ENCODE measurements around the gene TMOD2. TPM values are rescaled to one million over a fixed set of nuclear protein-coding genes. Genes with fewer than 3 reads are reported as not detected.

Gene TMOD2
- total RNA-seq, 1 experiment from 2014 or later, result 3.0 TPM

GRCh38 chr15:51714911-51715310, 36.5 kb upstream of the TMOD2 start:
- H3K4me3 Mint-ChIP-seq, result no peak overlapping the region
- Histone ChIP-seq H3K56ac (ENCODE audit: insufficient read length, low read depth, low read length) (no peak overlapping the region), H4K91ac (ENCODE audit: insufficient read length, low read depth, low read length) (no peak overlapping the region), H2BK20ac (ENCODE audit: low read depth, low read length, poor library complexity, severe bottlenecking) (no peak overlapping the region), H2AK5ac (ENCODE audit: insufficient read length, low read length) (no peak overlapping the region), H4K8ac (replicated peaks; ENCODE audit: insufficient read length, low read depth, low read length) (no peak overlapping the region), H3K9ac (ENCODE audit: extremely low read depth, insufficient read length, low read length) (no peak overlapping the region), H3K27ac (ENCODE audit: insufficient read length, low read depth, low read length) (no peak overlapping the region), H3K9me3 (ENCODE audit: control insufficient read depth, low read depth, low read length) (no peaks in the 10 kb centered on the region), H2AFZ (ENCODE audit: low read length) (no peak overlapping the region), H3K18ac (ENCODE audit: insufficient read length, low read depth, low read length) (no peak overlapping the region), H3K23me2 (ENCODE audit: insufficient read length, low read depth, low read length, poor library complexity, severe bottlenecking) (no peaks in the 10 kb centered on the region), H2BK15ac (ENCODE audit: low read depth, low read length) (no peak overlapping the region), H3K23ac (ENCODE audit: insufficient read length, low read depth, low read length) (no peak overlapping the region), H2BK12ac (ENCODE audit: insufficient read length, low read depth, low read length) (no peak overlapping the region), H3K79me2 (ENCODE audit: insufficient read depth, low read length) (no peaks in the 10 kb centered on the region), H3K4me2 (ENCODE audit: insufficient read depth, insufficient read length, low read length) (no peak overlapping the region), H2BK5ac (ENCODE audit: insufficient read length, low read length) (no peak overlapping the region), H2BK120ac (ENCODE audit: low read depth, low read length, poor library complexity, severe bottlenecking) (no peak overlapping the region), H3K4me1 (ENCODE audit: insufficient read depth, low read length) (no peaks in the 10 kb centered on the region), H3K14ac (ENCODE audit: insufficient read depth, low read length) (no peak overlapping the region), H3T11ph (ENCODE audit: low read length) (no peak overlapping the region), H3K79me1 (ENCODE audit: insufficient read depth, low read depth, low read length, poor library complexity, severe bottlenecking) (no peaks in the 10 kb centered on the region), H3K27me3 (ENCODE audit: insufficient read depth, low read length) (no peaks in the 10 kb centered on the region), H3K4ac (ENCODE audit: low read depth, low read length) (no peak overlapping the region), H4K20me1 (ENCODE audit: control insufficient read depth, insufficient read depth, insufficient read length) (no peaks in the 10 kb centered on the region), H4K5ac (ENCODE audit: insufficient read length, low read depth, low read length) (no peak overlapping the region)
- TF ChIP-seq CTCF (conservative IDR thresholded peaks at IDR 0.05), result no peak
- peak overlapping the region in 2 of 3 experiments; percentile 23 to 83; a peak in 2 of 7 replicates for H3K27ac Mint-ChIP-seq
- peaks cover 0 to 9% (median 3%) of the 10 kb centered on the region in 3 experiments; a peak in 4 of 7 replicates for H3K36me3 Mint-ChIP-seq (ENCODE audit: insufficient read depth in 1 of 3, low read depth in 3 of 3)
- no CpG with 5 or more reads among the region's 1 CpG for WGBS (ENCODE audit: extremely low coverage, insufficient read length, low lambda C conversion rate)
- H3K9me3 Mint-ChIP-seq, result no peaks in the 10 kb centered on the region
- peaks cover 4 to 7% of the 10 kb centered on the region in 2 experiments; a peak in 3 of 4 replicates for H3K4me1 Mint-ChIP-seq
- DNase-seq, result no peak
- H3K27me3 Mint-ChIP-seq (ENCODE audit: low read depth), result no peaks in the 10 kb centered on the region
